Measurements from ENCODE around the gene TNFRSF9. TPM values are rescaled to one million over a fixed set of nuclear protein-coding genes. Genes with fewer than 3 reads are reported as not detected.

TNFRSF9 gene
- total and polyA plus RNA-seq, 9 of the 15 experiments (the other 6 are each of a cell fraction or from before 2014, with no cell fraction given), result 0.04 to 0.29 (median 0.08) TPM; not detected in 1

- TF ChIP-seq CHAMP1 (IDR thresholded peaks at IDR 0.05) (no peak), XRCC4 (IDR thresholded peaks at IDR 0.05; ENCODE audit: extremely low read depth, insufficient read depth, insufficient read length) (no peak), FOSL1 (tag; conservative IDR thresholded peaks at IDR 0.05) (peak; percentile 81), SRF (CRISPR knock-in tag; IDR thresholded peaks at IDR 0.05) (peak in 1 of 2 experiments; percentile 64; a peak in 1 of 4 replicates), JUND (IDR thresholded peaks at IDR 0.05; ENCODE audit: borderline replicate concordance, low read depth, low read length) (peak; percentile 36; the same call in 1 of the 2 replicates), JUND (tag; IDR thresholded peaks at IDR 0.05; ENCODE audit: borderline replicate concordance, low read depth, low read length) (no peak), ZBTB7A (IDR thresholded peaks at IDR 0.05; ENCODE audit: borderline replicate concordance, control insufficient read depth, low read depth, low read length) (peak; percentile 38; the same call in 1 of the 2 replicates)
Observed at GRCh38 chr1:7888248-7889081, 52.2 kb downstream of the TNFRSF9 start (continued).

All from K562 (cell line).